Subcutaneous abdominal adipose tissue (tissue), 5 donors: Measurements from ENCODE around the gene RNF168.
"Not testable (repeated sequence)": the region's sequence is repeated elsewhere in the genome, so short reads cannot be mapped to it uniquely, and the experiment has no call there.

Experiments
- H3K27ac ChIP-seq: one replicate; pipeline ENCODE4 v1.7.0; 2013; ENCODE audit warnings: low read depth, mild to moderate bottlenecking, inconsistent platforms, low read length, moderate library complexity
- H3K27me3 ChIP-seq, 5 donors: one replicate each; pipeline ENCODE4 v1.7.0; 2013; ENCODE audit warnings: low read length in 5 of 5, inconsistent platforms in 1 of 5; ENCODE audit not compliant: control insufficient read depth in 5 of 5, insufficient read depth in 4 of 5
- H3K36me3 ChIP-seq, 5 donors: one replicate each; pipeline ENCODE4 v1.7.0; 2013; ENCODE audit warnings: low read length in 5 of 5; ENCODE audit not compliant: control insufficient read depth in 5 of 5, insufficient read depth in 5 of 5
- H3K4me1 ChIP-seq, 5 donors: one replicate each; pipeline ENCODE4 v1.7.0; 2013; ENCODE audit warnings: low read length in 5 of 5, mild to moderate bottlenecking in 3 of 5, moderate library complexity in 1 of 5; ENCODE audit not compliant: control insufficient read depth in 5 of 5, insufficient read depth in 5 of 5
- H3K4me3 ChIP-seq, 5 donors: one replicate each; pipeline ENCODE4 v1.7.0; 2013; ENCODE audit warnings: low read length in 5 of 5, low read depth in 1 of 5
- H3K9ac ChIP-seq, 5 donors: one replicate each; pipeline ENCODE4 v1.7.0; 2013; ENCODE audit warnings: low read length in 5 of 5, mild to moderate bottlenecking in 4 of 5, moderate library complexity in 3 of 5
- H3K9me3 ChIP-seq, 5 donors: one replicate each; pipeline ENCODE4 v1.7.0; 2013; ENCODE audit warnings: low read length in 5 of 5; ENCODE audit not compliant: control insufficient read depth in 5 of 5
- donor health status: healthy.
- donor health status: healthy.
- donor health status: healthy.
- donor health status: healthy.
- donor health status: healthy.

The RNF168 gene

GRCh38 chr3:196477678-196478077, 25.9 kb downstream of the RNF168 start:
- H3K4me3 ChIP-seq: no peak overlapping the region
- no peak overlapping the region for H3K27ac ChIP-seq
- H3K9ac ChIP-seq: no peak overlapping the region
- no peaks in the 10 kb centered on the region for H3K27me3 ChIP-seq
- H3K4me1 ChIP-seq: no peaks in the 10 kb centered on the region
- peaks cover 28 to 77% (median 54%) of the 10 kb centered on the region in 5 donors for H3K36me3 ChIP-seq
- H3K9me3 ChIP-seq: no peaks in the 10 kb centered on the region

GRCh38 chr3:196472286-196472685, 31.3 kb downstream of the RNF168 start:
- Histone ChIP-seq H3K4me3 (no peak overlapping the region), H3K27me3 (no peaks in the 10 kb centered on the region), H3K27ac (no peak overlapping the region), H3K9me3 (no peaks in the 10 kb centered on the region), H3K4me1 (no peaks in the 10 kb centered on the region), H3K9ac (no peak overlapping the region), H3K36me3 (peaks cover 34 to 56% (median 45%) of the 10 kb centered on the region in 5 donors)

GRCh38 chr3:196471551-196471950, 32.0 kb downstream of the RNF168 start:
- Histone ChIP-seq H3K36me3 (peaks cover 29 to 54% (median 40%) of the 10 kb centered on the region in 5 donors), H3K27ac (no peak overlapping the region), H3K4me3 (no peak overlapping the region), H3K9me3 (no peaks in the 10 kb centered on the region), H3K9ac (no peak overlapping the region), H3K4me1 (no peaks in the 10 kb centered on the region), H3K27me3 (no peaks in the 10 kb centered on the region)

- H3K4me3 ChIP-seq, H3K9ac ChIP-seq, H3K27me3 ChIP-seq, H3K9me3 ChIP-seq, H3K27ac ChIP-seq, H3K4me1 ChIP-seq: not testable (repeated sequence)
- H3K36me3 ChIP-seq: peaks cover 29 to 53% (median 40%) of the 10 kb centered on the region in 5 donors
These were observed 33.4 kb downstream of the RNF168 start for GRCh38 chr3:196470182-196470581.

- Histone ChIP-seq H3K27me3 (no peaks in the 10 kb centered on the region), H3K9ac (no peak overlapping the region), H3K36me3 (peaks cover 0 to 5% (median 3%) of the 10 kb centered on the region in 5 donors), H3K27ac (no peak overlapping the region), H3K4me3 (no peak overlapping the region), H3K9me3 (no peaks in the 10 kb centered on the region), H3K4me1 (peaks cover 0 to 3% (median 0%) of the 10 kb centered on the region in 5 donors)
These were observed 39.8 kb downstream of the RNF168 start for GRCh38 chr3:196463804-196464203.

GRCh38 chr3:196463478-196463756, 40.2 kb downstream of the RNF168 start:
- Histone ChIP-seq H3K27me3 (no peaks in the 10 kb centered on the region), H3K27ac (no peak overlapping the region), H3K4me1 (peaks cover 0 to 3% (median 0%) of the 10 kb centered on the region in 5 donors), H3K9ac (no peak overlapping the region), H3K36me3 (peaks cover 0 to 5% (median 3%) of the 10 kb centered on the region in 5 donors), H3K9me3 (no peaks in the 10 kb centered on the region), H3K4me3 (no peak overlapping the region)

- H3K27me3 ChIP-seq, H3K9me3 ChIP-seq, H3K36me3 ChIP-seq, H3K9ac ChIP-seq, H3K4me1 ChIP-seq, H3K4me3 ChIP-seq, H3K27ac ChIP-seq: not testable (repeated sequence)
These were observed 40.7 kb downstream of the RNF168 start for GRCh38 chr3:196462680-196463477.

GRCh38 chr3:196458063-196458462, 45.5 kb downstream of the RNF168 start:
- Histone ChIP-seq H3K27me3 (no peaks in the 10 kb centered on the region), H3K27ac (no peak overlapping the region), H3K9me3 (no peaks in the 10 kb centered on the region)

GRCh38 chr3:196457470-196457869, 46.1 kb downstream of the RNF168 start:
- peaks cover 0 to 11% (median 0%) of the 10 kb centered on the region in 5 donors for H3K36me3 ChIP-seq
- H3K9me3 ChIP-seq: not testable (repeated sequence)

More at GRCh38 chr3:196458063-196458462, 45.5 kb downstream of the RNF168 start:
- no peak overlapping the region for H3K4me3 ChIP-seq
- H3K9ac ChIP-seq: no peak overlapping the region
- H3K36me3 ChIP-seq: peaks cover 0 to 11% (median 0%) of the 10 kb centered on the region in 5 donors
- H3K4me1 ChIP-seq: peaks cover 0 to 3% (median 0%) of the 10 kb centered on the region in 5 donors

GRCh38 chr3:196454935-196455334, 48.6 kb downstream of the RNF168 start:
- peaks cover 0 to 11% (median 0%) of the 10 kb centered on the region in 5 donors for H3K36me3 ChIP-seq
- no peak overlapping the region for H3K27ac ChIP-seq
- H3K9me3 ChIP-seq: no peaks in the 10 kb centered on the region
- H3K9ac ChIP-seq: no peak overlapping the region
- H3K4me3 ChIP-seq: no peak overlapping the region
- peaks cover 0 to 2% (median 0%) of the 10 kb centered on the region in 5 donors for H3K4me1 ChIP-seq
- H3K27me3 ChIP-seq: no peaks in the 10 kb centered on the region

More at GRCh38 chr3:196457470-196457869, 46.1 kb downstream of the RNF168 start:
- H3K27ac ChIP-seq, H3K9ac ChIP-seq, H3K4me1 ChIP-seq, H3K4me3 ChIP-seq, H3K27me3 ChIP-seq: not testable (repeated sequence)
